Stimulated activated CD4-positive, alpha-beta T cell treated with anti-CD3 and anti-CD28 coated beads, Interleukin-1b, Interleukin-23, amount 100 ng/mL, for 4 hours (primary cell): Measurements from ENCODE around the gene LEMD1.

ENCODE experiments used
- DNase-seq, 2 donors: peaks; one replicate each; pipeline ENCODE4 v3.0.0-alpha.2; 2020; ENCODE audit warnings: low read depth in 2 of 2

The LEMD1 gene

GRCh38 chr1:205355075-205355453, 66.8 kb downstream of the LEMD1 start:
- DNase-seq: no peak

DNA sequence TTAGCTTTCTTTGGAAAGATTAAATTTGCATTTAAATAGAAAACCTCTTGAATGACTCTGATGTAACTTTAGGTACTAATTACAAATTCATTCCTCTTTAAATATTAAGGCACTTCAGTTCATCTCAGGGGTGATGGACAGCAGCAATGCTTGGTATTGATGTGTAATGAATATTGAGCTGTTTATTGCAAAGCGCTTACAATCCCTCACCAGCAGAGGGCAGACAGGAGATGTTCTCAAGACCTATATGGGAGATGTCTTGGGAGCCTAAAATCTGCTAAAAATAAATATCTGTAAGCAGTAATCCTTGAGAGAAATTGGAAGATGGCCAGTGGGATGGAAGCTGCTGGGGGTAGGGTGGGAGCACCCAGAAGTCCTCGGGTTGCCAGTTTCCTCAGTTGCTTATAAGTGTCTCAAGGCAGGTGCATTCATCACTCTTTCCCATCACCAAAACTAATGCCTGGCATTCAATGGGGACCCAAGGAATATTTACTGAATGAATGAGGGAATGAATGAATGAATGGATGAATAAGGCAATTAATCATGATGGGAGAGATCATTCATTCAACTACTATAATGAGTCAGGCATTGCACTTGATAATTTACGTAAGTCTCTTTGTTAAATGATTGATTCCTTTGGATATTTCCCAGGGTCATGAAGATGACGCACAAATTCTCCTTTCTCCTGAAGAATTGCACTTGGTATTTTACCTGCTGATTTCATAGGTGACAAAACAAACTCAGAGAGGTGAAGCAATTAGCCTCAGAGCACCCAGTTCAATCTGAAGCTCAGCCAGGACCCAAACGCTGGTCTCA, 67.4 kb downstream of the LEMD1 start:
- DNase-seq: peak in 1 of 2 donors; percentile 49

DNA sequence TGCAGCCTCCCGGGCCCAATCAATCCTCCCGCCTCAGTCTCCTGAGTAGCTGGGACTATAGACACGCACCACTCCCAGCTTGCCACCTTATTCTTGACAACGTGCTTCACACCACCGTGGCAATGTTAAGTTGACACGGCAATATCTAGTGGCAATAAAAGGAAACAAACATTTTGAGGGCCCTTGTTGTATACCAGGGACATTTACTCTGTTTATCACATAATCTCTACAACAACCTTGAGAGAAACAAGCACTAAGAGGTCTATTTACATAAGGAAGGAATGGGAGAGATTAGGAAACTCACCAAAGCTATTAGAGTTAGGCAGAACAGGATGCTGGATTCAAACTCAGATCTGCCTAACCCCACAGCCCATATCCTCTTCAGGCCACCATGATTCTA, 68.2 kb downstream of the LEMD1 start:
- no peak for DNase-seq

DNA sequence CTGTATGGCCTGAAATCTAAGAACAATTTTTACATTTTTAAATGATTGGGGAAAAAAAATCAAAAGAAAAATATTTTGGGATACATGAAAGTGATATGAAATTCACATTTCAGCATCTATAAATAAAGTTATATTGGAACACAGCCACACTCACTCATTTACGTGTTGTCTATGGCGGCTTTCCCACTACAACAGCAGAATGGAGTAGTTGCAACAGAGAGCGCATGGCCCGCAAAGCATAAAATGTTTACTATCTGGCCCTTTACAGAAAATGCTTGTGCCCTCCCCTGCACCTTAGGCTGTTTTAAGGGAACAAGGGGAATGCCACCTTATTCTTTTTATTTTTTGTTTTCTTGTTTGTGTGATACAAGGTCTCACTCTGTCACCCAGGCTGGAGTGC, 68.7 kb downstream of the LEMD1 start:
- no peak for DNase-seq

GRCh38 chr1:205351984-205352713, 69.7 kb downstream of the LEMD1 start:
- no peak for DNase-seq

DNA sequence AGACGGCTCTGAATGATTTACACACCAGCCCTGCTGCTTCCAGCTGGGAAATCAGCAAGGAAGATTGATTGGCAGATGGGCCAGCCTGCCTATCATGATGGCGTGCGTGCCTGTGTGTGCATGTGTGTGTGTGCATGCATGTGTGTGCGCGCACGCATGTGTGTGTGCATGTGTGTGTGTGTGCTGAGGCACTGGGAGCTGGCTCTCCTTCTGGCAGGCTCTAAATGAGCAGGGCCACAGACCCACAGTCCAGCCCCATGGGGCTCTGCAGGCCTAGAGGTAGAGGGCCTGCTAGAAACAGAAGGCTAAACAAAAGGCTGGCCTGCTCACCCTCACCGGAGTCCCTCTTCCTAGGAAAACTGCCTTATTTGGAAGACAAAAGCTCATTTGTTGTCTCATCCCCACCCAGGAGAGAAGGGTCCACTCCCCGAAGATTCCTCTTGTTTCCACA, 71.1 kb downstream of the LEMD1 start:
- no peak for DNase-seq

DNA sequence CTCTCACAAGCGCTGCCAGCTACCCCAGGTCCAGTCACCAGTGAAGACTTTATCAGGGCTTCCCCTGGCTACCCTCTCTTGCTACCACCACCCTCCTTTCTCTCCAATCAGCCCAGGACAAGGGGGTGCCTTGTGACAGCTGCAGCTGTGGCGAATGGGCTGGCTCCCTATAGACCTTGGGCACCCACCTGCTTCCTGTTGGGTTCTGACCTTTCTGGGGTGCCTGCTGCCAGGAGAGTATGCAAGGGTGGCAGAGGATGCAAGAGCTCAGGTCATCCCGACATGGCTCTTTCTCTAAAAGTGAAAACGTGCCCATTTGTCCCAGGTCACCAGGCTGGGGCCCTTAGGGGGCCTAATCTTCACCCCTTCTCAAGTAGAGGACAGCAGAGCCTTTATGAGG, 71.7 kb downstream of the LEMD1 start:
- no peak for DNase-seq

DNA sequence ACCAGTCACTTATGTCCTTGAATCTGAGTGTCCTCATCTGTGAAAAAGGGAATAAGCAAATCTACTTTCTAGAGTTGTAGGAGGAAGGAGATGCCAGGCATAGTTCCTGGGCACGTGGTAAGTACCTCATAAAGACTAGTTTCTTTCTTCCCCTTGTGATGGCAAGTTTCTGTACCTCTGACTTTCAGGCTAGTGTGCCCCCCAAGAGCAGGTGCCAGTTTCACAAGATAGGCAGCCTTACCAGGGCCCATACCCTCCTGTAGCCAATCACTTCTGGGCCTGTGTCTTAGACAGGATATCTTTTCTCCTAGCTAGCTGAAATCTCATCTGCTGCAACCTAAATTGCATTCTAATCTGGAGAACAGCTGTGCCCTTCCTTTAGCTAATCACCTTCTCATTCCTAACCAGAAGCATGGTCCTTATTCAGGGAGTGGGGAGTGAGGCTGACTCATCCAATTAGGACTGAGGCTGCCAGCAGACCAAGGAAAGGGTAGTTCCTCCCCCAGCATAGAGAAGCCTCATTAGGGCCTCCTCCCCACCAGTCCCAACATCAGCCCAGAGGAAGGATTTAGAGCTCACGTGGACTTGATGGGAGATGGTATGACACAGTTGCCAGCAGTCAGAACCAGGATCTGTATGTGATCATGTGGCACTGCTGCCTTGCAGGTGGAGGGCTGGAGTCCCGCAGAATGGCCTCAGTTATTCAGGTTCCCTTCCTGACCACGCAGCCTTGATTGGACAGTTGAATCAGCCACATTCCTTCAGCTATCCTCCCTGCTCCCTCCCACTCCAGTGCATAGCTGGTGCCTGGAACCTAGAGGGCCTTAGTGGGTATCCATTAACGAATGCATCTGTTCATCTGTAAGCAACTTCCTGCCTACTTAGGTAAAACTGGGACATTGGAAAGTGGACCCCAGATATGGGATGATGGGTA, 73.0 kb downstream of the LEMD1 start:
- DNase-seq: no peak

- DNase-seq: no peak
These were observed 74.8 kb downstream of the LEMD1 start for GRCh38 chr1:205346956-205347574.

DNA sequence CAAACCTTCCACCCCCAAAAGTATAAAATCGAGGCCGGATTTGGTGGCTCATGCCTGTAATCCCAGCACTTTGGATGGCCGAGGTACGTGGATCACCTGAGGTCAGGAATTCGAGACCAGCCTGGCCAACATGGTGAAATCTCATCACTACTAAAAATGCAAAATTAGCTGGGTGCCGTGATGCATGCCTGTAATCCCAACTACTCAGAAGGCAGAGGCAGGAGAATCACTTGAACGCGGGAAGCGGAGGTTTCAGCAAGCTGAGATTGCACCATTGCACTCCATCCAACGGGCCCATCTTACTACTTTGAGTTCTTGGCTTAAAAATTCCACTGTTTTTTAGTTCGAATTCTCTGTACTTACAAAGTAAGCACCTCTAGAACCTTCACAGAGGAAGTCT, 76.1 kb downstream of the LEMD1 start:
- DNase-seq: no peak

DNA sequence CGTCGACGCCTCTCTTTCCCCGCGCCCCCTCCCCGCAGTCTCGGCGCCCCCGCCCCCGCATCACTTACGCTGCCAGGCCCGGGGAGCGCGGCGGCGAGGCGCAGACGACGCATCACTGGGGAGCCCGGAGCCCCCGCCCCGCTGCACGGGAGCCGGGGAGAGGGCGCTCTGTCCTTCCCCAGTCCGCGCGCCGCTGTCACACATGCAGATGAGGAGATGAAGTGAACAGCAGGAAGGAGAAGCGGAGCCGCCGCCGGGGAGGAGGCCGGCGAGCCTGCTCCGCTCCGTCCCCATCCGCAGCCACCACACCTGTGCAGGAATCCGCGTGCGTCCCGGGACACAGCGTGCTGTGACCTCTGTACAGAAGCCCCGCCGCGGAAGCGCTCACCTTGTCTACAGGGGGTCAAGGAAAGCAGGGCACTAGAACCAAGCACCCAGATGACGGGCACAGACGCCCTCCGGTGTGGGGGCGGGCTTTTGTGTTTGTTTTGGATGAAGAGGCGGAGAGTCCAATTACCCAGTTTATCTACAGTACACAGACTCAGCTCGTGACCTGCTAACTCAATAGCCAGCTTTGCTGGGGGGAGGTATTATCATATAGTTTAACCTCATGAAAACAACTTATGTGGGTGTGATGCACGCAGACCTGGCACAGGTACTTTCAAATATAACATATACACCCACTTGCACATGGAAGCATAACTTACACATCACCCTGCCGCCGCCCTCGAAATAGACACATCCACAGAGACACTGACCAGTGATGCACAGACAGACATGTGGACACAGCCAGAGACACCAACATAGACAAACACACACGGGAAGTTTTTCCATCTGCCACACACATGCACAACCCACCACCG, 77.6 kb downstream of the LEMD1 start:
- peak; percentile 49 to 53 for DNase-seq

DNA sequence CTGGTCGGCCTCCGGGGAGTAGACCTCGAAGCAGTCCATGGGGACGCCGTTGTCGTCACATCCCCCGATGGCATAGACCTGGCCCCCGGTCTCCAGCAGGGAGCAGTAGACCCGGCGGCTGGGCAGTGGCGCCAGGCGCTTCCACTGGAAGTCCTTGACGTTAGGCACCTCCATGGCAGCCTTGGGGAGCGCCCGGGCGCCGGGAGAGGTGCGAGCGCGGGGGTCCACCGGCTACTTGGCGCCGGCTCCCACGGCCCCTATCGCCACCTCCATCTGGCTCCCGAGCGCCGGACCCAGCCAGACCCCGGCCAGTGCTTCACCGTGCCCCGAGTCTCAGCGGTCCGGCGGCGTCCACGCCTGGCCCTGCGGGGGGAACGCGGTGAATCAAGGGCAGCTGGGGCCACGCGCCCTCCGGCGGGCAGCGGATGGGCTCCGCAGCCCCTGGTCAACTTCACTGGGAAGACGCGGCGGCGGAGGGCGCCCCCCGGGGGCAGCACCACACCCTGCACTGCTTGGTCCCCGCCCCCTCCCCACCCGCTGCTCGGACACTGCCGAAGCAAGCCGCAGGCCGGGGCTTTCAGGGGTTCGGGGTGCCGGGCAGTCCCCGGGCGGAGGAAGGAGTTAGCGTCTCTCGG, 78.3 kb downstream of the LEMD1 start:
- DNase-seq: no peak

- no peak for DNase-seq
These were observed 78.9 kb downstream of the LEMD1 start for GRCh38 chr1:205342986-205343385.

DNA sequence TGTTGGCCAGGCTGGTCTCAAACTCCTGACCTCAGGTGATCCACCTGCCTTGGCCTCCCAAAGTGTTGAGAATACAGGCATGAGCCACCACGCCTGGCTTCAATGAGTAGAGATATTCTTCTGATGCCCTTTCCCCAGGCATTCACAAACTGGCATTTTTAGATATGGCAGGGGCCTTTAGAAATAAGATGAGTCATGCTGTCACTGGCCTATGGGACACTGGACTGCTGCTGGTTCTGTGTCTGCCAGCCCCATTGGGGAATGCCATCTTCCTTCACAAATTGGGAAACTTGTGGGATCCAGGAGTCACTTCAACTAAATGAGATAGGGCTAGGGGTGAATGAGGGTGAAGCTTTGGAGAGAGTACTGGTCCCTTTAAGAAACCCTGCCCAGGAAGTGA, 81.2 kb downstream of the LEMD1 start:
- DNase-seq: no peak

DNA sequence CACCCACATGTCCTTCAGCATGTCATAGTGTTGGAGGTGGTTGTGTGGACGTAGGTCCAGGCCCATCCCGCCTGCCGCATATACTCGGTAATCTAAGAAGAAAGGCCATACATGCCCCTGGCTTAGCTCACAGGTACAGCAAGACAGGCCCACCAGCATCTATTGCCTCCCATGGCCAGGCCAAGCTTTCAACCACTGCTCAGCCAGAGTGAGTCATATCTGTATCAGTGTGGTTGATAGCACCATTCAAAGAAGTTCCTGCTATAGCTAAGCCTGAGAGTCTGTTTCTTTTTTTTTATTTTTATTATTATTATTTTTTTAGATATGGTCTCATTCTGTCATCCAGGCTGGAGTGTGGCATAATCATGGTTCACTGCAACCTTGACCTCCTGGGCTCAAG, 82.1 kb downstream of the LEMD1 start:
- no peak for DNase-seq

- no peak for DNase-seq
These were observed 82.6 kb downstream of the LEMD1 start for GRCh38 chr1:205339197-205339702.

GRCh38 chr1:205338011-205338410, 83.8 kb downstream of the LEMD1 start:
- no peak for DNase-seq

GRCh38 chr1:205337481-205337880, 84.4 kb downstream of the LEMD1 start:
- no peak for DNase-seq

DNA sequence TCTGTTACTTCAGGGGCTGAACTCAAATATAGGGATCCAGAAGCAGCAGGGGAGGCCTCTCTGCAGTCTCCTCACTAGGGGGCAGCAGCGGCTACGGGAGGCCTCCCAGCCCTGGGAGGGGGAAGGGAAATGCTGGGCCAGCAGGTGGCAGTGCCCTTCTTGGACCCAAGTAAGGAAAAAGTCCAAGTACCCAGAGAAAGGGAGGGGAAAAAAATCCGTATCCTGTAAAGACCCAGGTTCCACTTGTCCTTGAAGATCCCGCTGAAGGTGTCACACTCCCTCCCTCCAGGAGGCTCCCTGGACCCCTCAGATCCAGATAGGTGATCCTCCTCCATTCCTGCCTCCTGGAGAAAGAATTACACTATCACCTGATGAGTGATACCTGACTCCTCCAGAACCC, 86.2 kb downstream of the LEMD1 start:
- peak; percentile 65 to 72 for DNase-seq
